BJ (cell line): ENCODE results near the gene CDH16. TPM values are rescaled to one million over a fixed set of nuclear protein-coding genes. Genes with fewer than 3 reads are reported as not detected.

Source experiments
- CTCF ChIA-PET: fragments of 350-600 bp; formaldehyde crosslinking; extraction: SDS; loops from one replicate; lab custom pipeline; 2021; ENCODE audit warnings: antibody characterized with exemption, inconsistent platforms; lab: Yijun Ruan, JAX
- POLR2A ChIA-PET: fragments of 300-600 bp; sonication (Branson Sonifier 250); formaldehyde crosslinking; extraction: SDS; loops from one replicate; lab custom pipeline; 2021; ENCODE audit warnings: antibody characterized with exemption; lab: Charles Lee
- DNase-seq: peaks from one replicate; pipeline ENCODE4 v3.0.0-alpha.2; 2011; ENCODE audit warnings: low read depth
- H3K27me3 ChIP-seq: 2 replicates; pipeline ENCODE4 v1.6.0; 2011; ENCODE audit warnings: low read length; ENCODE audit not compliant: control insufficient read depth, insufficient read depth
- H3K36me3 ChIP-seq: 2 replicates; pipeline ENCODE4 v1.5.1; 2011; ENCODE audit warnings: low read length; ENCODE audit not compliant: control insufficient read depth, insufficient read depth
- H3K4me3 ChIP-seq: 2 replicates; pipeline ENCODE4 v1.5.1; 2011; ENCODE audit warnings: low read depth, mild to moderate bottlenecking, control low read depth, low read length
- CTCF ChIP-seq: IDR thresholded peaks from 2 replicates; pipeline ENCODE4 v1.5.1; 2011; ENCODE audit warnings: low read depth, mild to moderate bottlenecking, control low read depth, inconsistent platforms, low read length, moderate library complexity; ENCODE audit not compliant: insufficient read depth
- polyA plus RNA-seq: library from polyadenylated mRNA; depleted of rRNA; stranded (reverse); fragments of >200 nt; gene quantifications from 2 replicates; pipeline ENCODE4 v1.2.3, GENCODE V29; 2011

Gene CDH16
- polyA plus RNA-seq, 1 experiment = not detected

GRCh38 chr16:66918355-66918754, 330 bp downstream of the CDH16 start:
- Histone ChIP-seq H3K4me3 (no peak overlapping the region), H3K27me3 (peaks cover 19% of the 10 kb centered on the region), H3K36me3 (no peaks in the 10 kb centered on the region)
- no peak for DNase-seq
- ChIA-PET CTCF (interaction anchor here (0.7 to 4.5 kb wide), 4 partner anchors 9 to 32 kb away, joined by 3 to 30 read pairs (median 12); no protein-coding TSS in a partner anchor), POLR2A (no interaction called here)
- TF ChIP-seq CTCF = no peak

- no peak for DNase-seq
- H3K4me3 ChIP-seq = no peak overlapping the region
- ChIA-PET POLR2A (no interaction called here), CTCF (interaction anchor here (0.7 to 4.5 kb wide), 3 partner anchors 8 to 22 kb away, joined by 3 to 30 read pairs (median 20); no protein-coding TSS in a partner anchor)
- no peaks in the 10 kb centered on the region for H3K36me3 ChIP-seq
- no peak for TF ChIP-seq CTCF
- peaks cover 19% of the 10 kb centered on the region for H3K27me3 ChIP-seq
Measured at GRCh38 chr16:66917741-66918140, 944 bp downstream of the CDH16 start.

GRCh38 chr16:66916518-66916917, 2.2 kb downstream of the CDH16 start:
- CTCF ChIA-PET = interaction anchor here (0.8 to 1.1 kb wide), 3 partner anchors 12 to 21 kb away, joined by 3 to 4 read pairs (median 3); no protein-coding TSS in a partner anchor

GRCh38 chr16:66915041-66915440, 3.6 kb downstream of the CDH16 start:
- Histone ChIP-seq H3K36me3 (no peaks in the 10 kb centered on the region), H3K27me3 (peaks cover 13% of the 10 kb centered on the region), H3K4me3 (no peak overlapping the region)
- ChIA-PET CTCF (no interaction called here), POLR2A (no interaction called here)
- no peak for TF ChIP-seq CTCF
- no peak for DNase-seq

More at GRCh38 chr16:66916518-66916917, 2.2 kb downstream of the CDH16 start:
- POLR2A ChIA-PET = no interaction called here
- H3K36me3 ChIP-seq = no peaks in the 10 kb centered on the region
- H3K27me3 ChIP-seq = peaks cover 19% of the 10 kb centered on the region
- no peak overlapping the region for H3K4me3 ChIP-seq
- no peak for DNase-seq
- TF ChIP-seq CTCF = no peak

- Histone ChIP-seq H3K36me3 (no peaks in the 10 kb centered on the region), H3K4me3 (no peak overlapping the region), H3K27me3 (peaks cover 9% of the 10 kb centered on the region)
- ChIA-PET POLR2A (no interaction called here), CTCF (no interaction called here)
- no peak for TF ChIP-seq CTCF
- no peak for DNase-seq
Measured at GRCh38 chr16:66914541-66914940, 4.1 kb downstream of the CDH16 start.
